ENCODE results near the gene TRIP12.
"Not testable (repeated sequence)": the region's sequence is repeated elsewhere in the genome, so short reads cannot be mapped to it uniquely, and the experiment has no call there.

TRIP12 gene

GRCh38 chr2:229910147-229910831, 11.5 kb downstream of the TRIP12 start:
- DNase-seq (ENCODE audit: low read depth in 1 of 2, low spot score in 1 of 2) = no peak
- in situ Hi-C loops (cut with HindIII; ENCODE audit: low pct_unique_long_range_greater_than_20kb, low sequenced_read_pairs) = no loop called here
- no peak for TF ChIP-seq JUND (IDR thresholded peaks at IDR 0.05; ENCODE audit: low read depth)

GRCh38 chr2:229909090-229909489, 12.7 kb downstream of the TRIP12 start:
- in situ Hi-C loops (cut with HindIII; ENCODE audit: low pct_unique_long_range_greater_than_20kb, low sequenced_read_pairs) = no loop called here
- no peak for TF ChIP-seq JUND (IDR thresholded peaks at IDR 0.05; ENCODE audit: low read depth)

GRCh38 chr2:229905601-229906000, 16.2 kb downstream of the TRIP12 start:
- in situ Hi-C loops (cut with HindIII; ENCODE audit: low pct_unique_long_range_greater_than_20kb, low sequenced_read_pairs) = no loop called here
- TF ChIP-seq JUND (IDR thresholded peaks at IDR 0.05; ENCODE audit: low read depth) = no peak
- no peak for DNase-seq (ENCODE audit: low read depth in 1 of 2, low spot score in 1 of 2)

More at GRCh38 chr2:229909090-229909489, 12.7 kb downstream of the TRIP12 start:
- no peak for DNase-seq (ENCODE audit: low read depth in 1 of 2, low spot score in 1 of 2)

- in situ Hi-C loops (cut with HindIII; ENCODE audit: low pct_unique_long_range_greater_than_20kb, low sequenced_read_pairs) = no loop called here
- no peak for TF ChIP-seq JUND (IDR thresholded peaks at IDR 0.05; ENCODE audit: low read depth)
- DNase-seq (ENCODE audit: low read depth in 1 of 2, low spot score in 1 of 2) = no peak
Measured at GRCh38 chr2:229903037-229903436, 18.8 kb downstream of the TRIP12 start.

- DNase-seq (ENCODE audit: low read depth in 1 of 2, low spot score in 1 of 2) = no peak
- in situ Hi-C loops (cut with HindIII; ENCODE audit: low pct_unique_long_range_greater_than_20kb, low sequenced_read_pairs) = no loop called here
- TF ChIP-seq JUND (IDR thresholded peaks at IDR 0.05; ENCODE audit: low read depth) = no peak
Measured at GRCh38 chr2:229901819-229902218, 20.0 kb downstream of the TRIP12 start.

- in situ Hi-C loops (cut with HindIII; ENCODE audit: low pct_unique_long_range_greater_than_20kb, low sequenced_read_pairs); DNase-seq (ENCODE audit: low read depth in 1 of 2, low spot score in 1 of 2): not testable (repeated sequence)
Measured at GRCh38 chr2:229900514-229900913, 21.3 kb downstream of the TRIP12 start.

GRCh38 chr2:229900012-229900411, 21.8 kb downstream of the TRIP12 start:
- no peak for TF ChIP-seq JUND (IDR thresholded peaks at IDR 0.05; ENCODE audit: low read depth)
- in situ Hi-C loops (cut with HindIII; ENCODE audit: low pct_unique_long_range_greater_than_20kb, low sequenced_read_pairs) = no loop called here
- no peak for DNase-seq (ENCODE audit: low read depth in 1 of 2, low spot score in 1 of 2)

- in situ Hi-C loops (cut with HindIII; ENCODE audit: low pct_unique_long_range_greater_than_20kb, low sequenced_read_pairs) = no loop called here
- DNase-seq (ENCODE audit: low read depth in 1 of 2, low spot score in 1 of 2) = no peak
- TF ChIP-seq JUND (IDR thresholded peaks at IDR 0.05; ENCODE audit: low read depth) = no peak
Measured at GRCh38 chr2:229899604-229900003, 22.2 kb downstream of the TRIP12 start.

GRCh38 chr2:229896857-229897256, 25.0 kb downstream of the TRIP12 start:
- DNase-seq (ENCODE audit: low read depth in 1 of 2, low spot score in 1 of 2) = no peak
- in situ Hi-C loops (cut with HindIII; ENCODE audit: low pct_unique_long_range_greater_than_20kb, low sequenced_read_pairs) = no loop called here
- TF ChIP-seq JUND (IDR thresholded peaks at IDR 0.05; ENCODE audit: low read depth) = no peak

GRCh38 chr2:229889023-229889422, 32.8 kb downstream of the TRIP12 start:
- TF ChIP-seq JUND (IDR thresholded peaks at IDR 0.05; ENCODE audit: low read depth) = no peak
- no peak for DNase-seq (ENCODE audit: low read depth in 1 of 2, low spot score in 1 of 2)
- in situ Hi-C loops (cut with HindIII; ENCODE audit: low pct_unique_long_range_greater_than_20kb, low sequenced_read_pairs) = no loop called here

GRCh38 chr2:229888031-229888430, 33.8 kb downstream of the TRIP12 start:
- in situ Hi-C loops (cut with HindIII; ENCODE audit: low pct_unique_long_range_greater_than_20kb, low sequenced_read_pairs) = no loop called here
- no peak for DNase-seq (ENCODE audit: low read depth in 1 of 2, low spot score in 1 of 2)

GRCh38 chr2:229887441-229887840, 34.4 kb downstream of the TRIP12 start:
- in situ Hi-C loops (cut with HindIII; ENCODE audit: low pct_unique_long_range_greater_than_20kb, low sequenced_read_pairs) = no loop called here
- TF ChIP-seq JUND (IDR thresholded peaks at IDR 0.05; ENCODE audit: low read depth) = no peak
- no peak for DNase-seq (ENCODE audit: low read depth in 1 of 2, low spot score in 1 of 2)

More at GRCh38 chr2:229888031-229888430, 33.8 kb downstream of the TRIP12 start:
- TF ChIP-seq JUND (IDR thresholded peaks at IDR 0.05; ENCODE audit: low read depth) = no peak

- TF ChIP-seq JUND (IDR thresholded peaks at IDR 0.05; ENCODE audit: low read depth) = no peak
- in situ Hi-C loops (cut with HindIII; ENCODE audit: low pct_unique_long_range_greater_than_20kb, low sequenced_read_pairs) = no loop called here
- DNase-seq (ENCODE audit: low read depth in 1 of 2, low spot score in 1 of 2) = no peak
Measured at GRCh38 chr2:229884775-229885699, 36.8 kb downstream of the TRIP12 start.
